ENCODE data around the gene TMEM108.

DNA sequence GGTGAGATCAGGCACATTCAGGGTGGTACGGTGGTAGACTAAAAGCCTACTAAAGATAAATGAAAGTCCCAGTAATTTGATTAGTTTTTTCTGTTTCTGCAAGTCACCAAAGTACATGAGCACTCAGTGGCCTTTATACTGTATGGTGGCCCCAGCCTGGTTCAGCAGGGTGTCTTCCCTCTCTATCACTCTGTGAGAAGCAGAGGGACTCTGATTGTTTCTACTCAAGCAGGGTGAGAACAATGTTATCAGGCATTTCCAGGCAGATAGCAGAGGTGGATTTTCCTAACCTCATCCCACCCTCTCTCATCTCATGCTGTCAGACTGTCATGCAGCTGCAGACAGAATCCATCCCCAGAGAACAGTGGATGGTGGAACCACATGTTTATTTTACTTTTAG, 290.2 kb downstream of the TMEM108 start:
- TF ChIP-seq, protein P1, sequence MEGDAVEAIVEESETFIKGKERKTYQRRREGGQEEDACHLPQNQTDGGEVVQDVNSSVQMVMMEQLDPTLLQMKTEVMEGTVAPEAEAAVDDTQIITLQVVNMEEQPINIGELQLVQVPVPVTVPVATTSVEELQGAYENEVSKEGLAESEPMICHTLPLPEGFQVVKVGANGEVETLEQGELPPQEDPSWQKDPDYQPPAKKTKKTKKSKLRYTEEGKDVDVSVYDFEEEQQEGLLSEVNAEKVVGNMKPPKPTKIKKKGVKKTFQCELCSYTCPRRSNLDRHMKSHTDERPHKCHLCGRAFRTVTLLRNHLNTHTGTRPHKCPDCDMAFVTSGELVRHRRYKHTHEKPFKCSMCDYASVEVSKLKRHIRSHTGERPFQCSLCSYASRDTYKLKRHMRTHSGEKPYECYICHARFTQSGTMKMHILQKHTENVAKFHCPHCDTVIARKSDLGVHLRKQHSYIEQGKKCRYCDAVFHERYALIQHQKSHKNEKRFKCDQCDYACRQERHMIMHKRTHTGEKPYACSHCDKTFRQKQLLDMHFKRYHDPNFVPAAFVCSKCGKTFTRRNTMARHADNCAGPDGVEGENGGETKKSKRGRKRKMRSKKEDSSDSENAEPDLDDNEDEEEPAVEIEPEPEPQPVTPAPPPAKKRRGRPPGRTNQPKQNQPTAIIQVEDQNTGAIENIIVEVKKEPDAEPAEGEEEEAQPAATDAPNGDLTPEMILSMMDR (IDR thresholded peaks at IDR 0.05; ENCODE audit: low read depth, low read length) = no peak
- no peak for TF ChIP-seq POLR2A (IDR thresholded peaks at IDR 0.05; ENCODE audit: extremely low read depth, insufficient read length)
- TF ChIP-seq, protein P2, sequence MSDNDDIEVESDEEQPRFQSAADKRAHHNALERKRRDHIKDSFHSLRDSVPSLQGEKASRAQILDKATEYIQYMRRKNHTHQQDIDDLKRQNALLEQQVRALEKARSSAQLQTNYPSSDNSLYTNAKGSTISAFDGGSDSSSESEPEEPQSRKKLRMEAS (IDR thresholded peaks at IDR 0.05; ENCODE audit: low read depth, low read length) = no peak
- TF ChIP-seq MYC (IDR thresholded peaks at IDR 0.05; ENCODE audit: low read depth, low read length) = no peak

Data from NB4 (cell line).